ENCODE measurements around the gene METTL25.

GRCh38 chr12:82357340-82357739, 989 bp upstream of the METTL25 start:
- TF ChIP-seq CTCF (IDR thresholded peaks at IDR 0.05) (no peak), POLR2A (IDR thresholded peaks at IDR 0.05) (no peak)
